Measurements from ENCODE around the gene TECPR1.

DNA sequence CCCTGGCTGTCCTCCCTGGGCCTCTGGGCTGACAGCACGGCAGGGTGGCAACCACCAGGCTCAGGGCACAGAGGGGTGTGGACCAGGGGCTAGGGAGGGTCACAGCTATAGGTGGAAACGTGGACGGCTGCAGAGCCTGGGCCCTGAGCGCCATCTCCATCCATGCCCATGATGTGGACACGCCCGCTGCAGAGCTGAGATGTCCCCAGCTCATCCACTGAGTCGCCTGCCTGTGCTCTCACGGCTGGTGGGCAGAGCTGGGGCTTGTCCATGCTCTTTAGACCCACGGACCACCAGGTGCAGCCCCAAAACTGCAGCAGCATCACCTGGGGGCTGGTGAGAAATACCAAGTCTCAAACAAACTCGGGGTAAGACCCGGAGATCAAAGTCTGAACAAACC, 16.1 kb downstream of the TECPR1 start:
- no peak for TF ChIP-seq CHD2 (IDR thresholded peaks at IDR 0.05; ENCODE audit: low read length)
- TF ChIP-seq, protein P1, sequence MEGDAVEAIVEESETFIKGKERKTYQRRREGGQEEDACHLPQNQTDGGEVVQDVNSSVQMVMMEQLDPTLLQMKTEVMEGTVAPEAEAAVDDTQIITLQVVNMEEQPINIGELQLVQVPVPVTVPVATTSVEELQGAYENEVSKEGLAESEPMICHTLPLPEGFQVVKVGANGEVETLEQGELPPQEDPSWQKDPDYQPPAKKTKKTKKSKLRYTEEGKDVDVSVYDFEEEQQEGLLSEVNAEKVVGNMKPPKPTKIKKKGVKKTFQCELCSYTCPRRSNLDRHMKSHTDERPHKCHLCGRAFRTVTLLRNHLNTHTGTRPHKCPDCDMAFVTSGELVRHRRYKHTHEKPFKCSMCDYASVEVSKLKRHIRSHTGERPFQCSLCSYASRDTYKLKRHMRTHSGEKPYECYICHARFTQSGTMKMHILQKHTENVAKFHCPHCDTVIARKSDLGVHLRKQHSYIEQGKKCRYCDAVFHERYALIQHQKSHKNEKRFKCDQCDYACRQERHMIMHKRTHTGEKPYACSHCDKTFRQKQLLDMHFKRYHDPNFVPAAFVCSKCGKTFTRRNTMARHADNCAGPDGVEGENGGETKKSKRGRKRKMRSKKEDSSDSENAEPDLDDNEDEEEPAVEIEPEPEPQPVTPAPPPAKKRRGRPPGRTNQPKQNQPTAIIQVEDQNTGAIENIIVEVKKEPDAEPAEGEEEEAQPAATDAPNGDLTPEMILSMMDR (IDR thresholded peaks at IDR 0.05; ENCODE audit: control extremely low read depth in 1 of 3, insufficient read depth in 1 of 3, low read depth in 1 of 3, low read length in 3 of 3): no peak
- TF ChIP-seq CEBPB (IDR thresholded peaks at IDR 0.05; ENCODE audit: low read depth, low read length): no peak
- no peak for TF ChIP-seq CHD1 (IDR thresholded peaks at IDR 0.05; ENCODE audit: low read depth, low read length)
- no peak for TF ChIP-seq TAF1 (IDR thresholded peaks at IDR 0.05; ENCODE audit: low read depth, low read length)
- no peak for TF ChIP-seq CBX8 (IDR thresholded peaks at IDR 0.05; ENCODE audit: borderline replicate concordance, low read depth, low read length)
- TF ChIP-seq TCF12 (IDR thresholded peaks at IDR 0.05; ENCODE audit: low read depth, low read length): no peak
- TF ChIP-seq SUZ12 (IDR thresholded peaks at IDR 0.05; ENCODE audit: low read length): no peak
- no peak for TF ChIP-seq KDM5A (IDR thresholded peaks at IDR 0.05; ENCODE audit: low read length)
- TF ChIP-seq POLR2A (IDR thresholded peaks at IDR 0.05; ENCODE audit: control extremely low read depth in 1 of 2, low read depth in 2 of 2, low read length in 2 of 2): no peak
- TF ChIP-seq GABPA (IDR thresholded peaks at IDR 0.05; ENCODE audit: borderline replicate concordance, insufficient read depth, low read length): no peak
- TF ChIP-seq YY1 (IDR thresholded peaks at IDR 0.05; ENCODE audit: low read depth, low read length): no peak
- TF ChIP-seq EZH2 (IDR thresholded peaks at IDR 0.05; ENCODE audit: low read depth, low read length, severe bottlenecking): no peak
- TF ChIP-seq EGR1 (IDR thresholded peaks at IDR 0.05; ENCODE audit: borderline replicate concordance, low read depth, low read length): no peak
